Neural crest cell (in vitro differentiated cells): ENCODE measurements around the gene SPATA12. TPM values are rescaled to one million over a fixed set of nuclear protein-coding genes. Genes with fewer than 3 reads are reported as not detected.

Source experiments
- DNase-seq: peaks from one replicate; pipeline ENCODE4 v3.0.0; 2021; ENCODE audit warnings: low read depth, mixed read lengths, low spot score
- H3K27ac Mint-ChIP-seq: one replicate; pipeline ENCODE4 v1.8.0; 2021; ENCODE audit warnings: mild to moderate bottlenecking, mixed read lengths; ENCODE audit not compliant: unreplicated experiment
- H3K27me3 Mint-ChIP-seq: 2 replicates; pipeline ENCODE4 v1.8.0; 2021; ENCODE audit warnings: low read depth, mild to moderate bottlenecking, mixed read lengths
- H3K36me3 Mint-ChIP-seq: 2 replicates; pipeline ENCODE4 v1.8.0; 2021; ENCODE audit warnings: low read depth, mild to moderate bottlenecking, mixed read lengths
- H3K4me1 Mint-ChIP-seq: 2 replicates; pipeline ENCODE4 v1.8.0; 2021; ENCODE audit warnings: mixed read lengths
- H3K4me3 Mint-ChIP-seq: one replicate; pipeline ENCODE4 v1.8.0; 2021; ENCODE audit warnings: mild to moderate bottlenecking, mixed read lengths
- H3K9me3 Mint-ChIP-seq: 2 replicates; pipeline ENCODE4 v1.8.0; 2021; ENCODE audit warnings: mixed read lengths
- total RNA-seq: library from RNA; stranded (reverse); gene quantifications from 2 replicates; pipeline ENCODE4 v1.2.1, GENCODE V29; 2021
- TF ChIP-seq, protein P1 (sequence below): fragments of 200-600 bp; sonication (generic); conservative IDR thresholded peaks from 2 replicates; pipeline ENCODE4 v1.5.0; 2021; ENCODE audit warnings: antibody characterized with exemption, mild to moderate bottlenecking

SPATA12 gene
- total RNA-seq, 1 donor from 2014 or later, result not detected

DNA sequence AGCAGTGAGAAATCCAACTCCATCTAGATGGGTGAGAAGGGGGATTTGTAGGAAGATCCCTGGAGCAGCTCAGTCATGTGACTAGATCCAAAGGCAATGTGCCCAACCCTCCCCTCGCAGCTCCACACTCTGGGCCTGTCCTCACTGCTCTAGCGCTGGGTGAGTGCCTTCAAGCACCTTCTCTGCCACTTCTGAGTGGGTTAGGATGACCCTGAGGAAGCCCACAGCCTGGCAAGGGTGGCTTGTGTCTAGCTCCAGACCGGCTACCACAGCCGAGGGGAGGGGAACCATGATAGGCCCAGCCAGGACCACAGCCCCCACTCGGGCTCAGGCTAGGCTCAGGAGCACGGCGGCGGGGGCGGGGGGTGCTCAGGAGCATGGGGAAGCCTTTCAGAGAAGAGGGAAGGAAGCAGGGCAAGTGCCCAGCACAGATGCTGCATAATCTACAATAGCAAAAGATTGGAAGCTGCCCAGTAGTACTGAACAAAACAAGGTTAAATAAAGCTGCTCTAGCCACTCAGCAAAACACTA, 1.7 kb downstream of the SPATA12 start:
- H3K27ac Mint-ChIP-seq, result peak overlapping the region; percentile 43
- peaks cover 25% of the 10 kb centered on the region for H3K4me1 Mint-ChIP-seq
- no peaks in the 10 kb centered on the region for H3K27me3 Mint-ChIP-seq
- H3K9me3 Mint-ChIP-seq, result no peaks in the 10 kb centered on the region
- H3K36me3 Mint-ChIP-seq, result no peaks in the 10 kb centered on the region
- DNase-seq, result no peak
- TF ChIP-seq, protein P1, sequence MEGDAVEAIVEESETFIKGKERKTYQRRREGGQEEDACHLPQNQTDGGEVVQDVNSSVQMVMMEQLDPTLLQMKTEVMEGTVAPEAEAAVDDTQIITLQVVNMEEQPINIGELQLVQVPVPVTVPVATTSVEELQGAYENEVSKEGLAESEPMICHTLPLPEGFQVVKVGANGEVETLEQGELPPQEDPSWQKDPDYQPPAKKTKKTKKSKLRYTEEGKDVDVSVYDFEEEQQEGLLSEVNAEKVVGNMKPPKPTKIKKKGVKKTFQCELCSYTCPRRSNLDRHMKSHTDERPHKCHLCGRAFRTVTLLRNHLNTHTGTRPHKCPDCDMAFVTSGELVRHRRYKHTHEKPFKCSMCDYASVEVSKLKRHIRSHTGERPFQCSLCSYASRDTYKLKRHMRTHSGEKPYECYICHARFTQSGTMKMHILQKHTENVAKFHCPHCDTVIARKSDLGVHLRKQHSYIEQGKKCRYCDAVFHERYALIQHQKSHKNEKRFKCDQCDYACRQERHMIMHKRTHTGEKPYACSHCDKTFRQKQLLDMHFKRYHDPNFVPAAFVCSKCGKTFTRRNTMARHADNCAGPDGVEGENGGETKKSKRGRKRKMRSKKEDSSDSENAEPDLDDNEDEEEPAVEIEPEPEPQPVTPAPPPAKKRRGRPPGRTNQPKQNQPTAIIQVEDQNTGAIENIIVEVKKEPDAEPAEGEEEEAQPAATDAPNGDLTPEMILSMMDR, result no peak
- H3K4me3 Mint-ChIP-seq, result no peak overlapping the region

DNA sequence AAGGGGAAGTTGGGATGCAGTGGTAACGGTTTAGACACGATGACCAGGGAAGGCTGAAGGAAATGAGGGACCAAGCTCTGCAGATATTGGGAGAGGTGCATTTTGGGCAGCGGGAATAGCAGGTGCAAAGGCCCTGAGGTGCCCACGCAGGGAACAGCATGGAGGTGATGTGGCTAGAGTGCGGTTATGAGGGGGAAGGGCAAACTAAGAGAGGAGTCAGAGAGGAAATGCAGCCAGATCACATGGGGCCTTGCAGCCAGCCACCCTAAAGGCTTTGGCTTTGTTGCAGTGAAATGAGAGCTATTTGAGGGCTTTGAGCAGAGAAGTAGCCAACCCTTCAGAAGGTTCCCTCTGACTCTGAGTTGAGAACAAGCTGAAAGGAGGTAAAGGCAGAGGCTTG, 2.6 kb downstream of the SPATA12 start:
- Mint-ChIP-seq H3K36me3 (no peaks in the 10 kb centered on the region), H3K4me1 (peaks cover 26% of the 10 kb centered on the region), H3K27me3 (no peaks in the 10 kb centered on the region), H3K9me3 (no peaks in the 10 kb centered on the region), H3K4me3 (no peak overlapping the region), H3K27ac (no peak overlapping the region)
- TF ChIP-seq, protein P1, result no peak
- no peak for DNase-seq

DNA sequence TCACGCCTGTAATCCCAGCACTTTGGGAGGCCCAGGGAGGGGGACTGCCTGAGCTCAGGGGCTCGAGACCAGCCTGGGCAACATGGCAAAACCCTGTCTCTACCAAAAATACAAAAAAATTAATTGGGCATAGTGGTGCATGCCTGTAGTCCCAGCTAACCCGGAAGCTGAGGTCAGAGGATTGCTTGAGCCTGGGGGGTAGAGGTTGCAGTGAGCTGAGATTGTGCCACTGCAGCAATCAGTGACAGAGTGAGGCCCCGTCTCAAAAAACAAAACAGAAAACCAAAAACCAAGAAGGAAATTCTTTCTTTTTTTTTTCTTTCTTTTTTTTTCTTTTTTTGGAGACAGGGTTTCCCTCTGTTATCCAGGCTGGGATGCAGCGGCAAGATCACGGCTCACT, 3.5 kb downstream of the SPATA12 start:
- Mint-ChIP-seq H3K4me3 (no peak overlapping the region), H3K4me1 (peaks cover 36% of the 10 kb centered on the region), H3K36me3 (no peaks in the 10 kb centered on the region), H3K27me3 (no peaks in the 10 kb centered on the region), H3K9me3 (no peaks in the 10 kb centered on the region), H3K27ac (no peak overlapping the region)
- no peak for DNase-seq
- TF ChIP-seq, protein P1, result no peak

DNA sequence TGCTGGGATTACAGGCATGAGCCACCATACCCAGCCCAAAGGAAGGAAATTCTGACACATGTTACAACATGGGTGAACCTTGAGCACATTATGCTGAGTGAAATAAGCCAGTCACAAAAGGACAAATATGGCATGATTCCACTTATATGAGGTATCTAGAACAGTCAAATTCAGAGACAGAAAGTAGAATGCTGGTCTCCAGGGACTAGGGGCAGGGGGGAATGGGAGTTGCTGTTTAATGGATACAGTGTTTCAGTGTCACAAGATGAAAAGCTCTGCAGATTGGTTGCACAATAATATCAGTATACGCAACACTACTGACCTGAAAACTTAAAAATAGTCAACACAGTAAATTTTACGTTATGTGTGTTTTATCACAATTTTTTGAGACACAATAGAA, 4.1 kb downstream of the SPATA12 start:
- peaks cover 39% of the 10 kb centered on the region for H3K4me1 Mint-ChIP-seq
- no peaks in the 10 kb centered on the region for H3K27me3 Mint-ChIP-seq
- DNase-seq, result no peak
- no peak overlapping the region for H3K27ac Mint-ChIP-seq
- no peaks in the 10 kb centered on the region for H3K9me3 Mint-ChIP-seq
- H3K36me3 Mint-ChIP-seq, result no peaks in the 10 kb centered on the region
- TF ChIP-seq, protein P1, result no peak
- no peak overlapping the region for H3K4me3 Mint-ChIP-seq

DNA sequence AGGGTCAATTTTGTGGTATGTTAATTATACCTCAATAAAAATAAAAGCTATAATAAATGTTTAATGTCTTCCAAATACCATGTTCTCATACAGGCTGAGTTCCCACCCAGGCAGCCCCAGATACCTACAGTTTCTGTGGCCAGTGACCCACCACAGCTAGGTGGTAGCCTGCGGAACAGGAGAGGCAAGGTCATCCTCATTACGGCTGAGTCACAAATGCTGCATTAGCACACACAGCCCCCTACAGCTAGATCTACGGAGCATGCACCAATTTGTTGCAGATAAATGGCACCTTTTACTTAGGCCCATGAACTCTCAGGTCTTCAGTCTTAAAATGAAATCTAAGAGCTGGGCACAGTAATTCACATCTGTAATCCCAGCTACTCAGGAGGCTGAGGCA, 5.1 kb downstream of the SPATA12 start:
- Mint-ChIP-seq H3K4me3 (no peak overlapping the region), H3K4me1 (peaks cover 36% of the 10 kb centered on the region), H3K27ac (peak overlapping the region; percentile 27), H3K27me3 (no peaks in the 10 kb centered on the region), H3K9me3 (no peaks in the 10 kb centered on the region), H3K36me3 (no peaks in the 10 kb centered on the region)
- TF ChIP-seq, protein P1, result no peak
- no peak for DNase-seq
